HepG2 (cell line): ENCODE measurements around the gene KIF26B. TPM values are rescaled to one million over a fixed set of nuclear protein-coding genes. Genes with fewer than 3 reads are reported as not detected.

Experiments
- ATAC-seq: fragments of 200-7000 bp; cut with Tn5 transposase; 3 replicates; pipeline ENCODE4 v1.9.1; 2020; ENCODE audit warnings: mild to moderate bottlenecking, moderate library complexity
- BruUV-seq: library from RNA; stranded (reverse); fragments of 400-500 nt; replicated peaks from 2 replicates; lab custom pipeline; 2021; lab: Mats Ljungman, UMichigan
- CTCF ChIA-PET: fragments of 300-600 bp; formaldehyde crosslinking; extraction: SDS; loops from one replicate; lab custom pipeline; 2021; ENCODE audit warnings: low total read pairs, inconsistent platforms, low intra/inter-chr PET ratio; lab: Yijun Ruan, JAX
- POLR2A ChIA-PET: fragments of 350-600 bp; sonication (Branson Sonifier 250); formaldehyde crosslinking; loops from one replicate; lab custom pipeline; 2020; ENCODE audit warnings: antibody characterized with exemption, inconsistent platforms; lab: Yijun Ruan, JAX
- DNase-seq: peaks from one replicate; pipeline ENCODE4 v3.0.0-alpha.2; 2015; ENCODE audit warnings: low spot score
- FAIRE-seq: peaks from 3 replicates; lab custom pipeline; 2011; peaks lifted over from hg19 to GRCh38; lab: Jason Lieb, UNC
- H2AFZ ChIP-seq: one replicate; pipeline ENCODE4 v1.6.1; 2011; ENCODE audit warnings: low read length, inconsistent platforms
- H3K27ac ChIP-seq: fragments of 300-600 bp; 3 replicates; pipeline ENCODE4 v1.8.0; 2011; ENCODE audit warnings: mixed run types, mild to moderate bottlenecking, mixed read lengths, low read length, inconsistent platforms; ENCODE audit not compliant: insufficient read depth; ENCODE audit errors: extremely low read length
- H3K27me3 ChIP-seq, 2 experiments: fragments of 200-600 bp in 1 of 2; 2 replicates in 1 of 2; 3 replicates in 1 of 2; pipeline versions ENCODE4 v1.6.0 to v1.8.0; 2011; ENCODE audit warnings: low read length in 2 of 2, mild to moderate bottlenecking in 2 of 2, moderate library complexity in 2 of 2, inconsistent platforms in 1 of 2; ENCODE audit not compliant: insufficient read depth in 2 of 2, control insufficient read depth in 1 of 2
- H3K36me3 ChIP-seq, 2 experiments: fragments of 200-600 bp in 1 of 2; replicated peaks in 1 of 2; 2 replicates in 1 of 2; 3 replicates in 1 of 2; pipeline versions ENCODE4 v1.5.1 to v1.8.0; 2011; ENCODE audit warnings: low read length in 2 of 2, inconsistent platforms in 1 of 2; ENCODE audit not compliant: insufficient read depth in 2 of 2, control insufficient read depth in 1 of 2
- H3K4me1 ChIP-seq: 2 replicates; pipeline ENCODE4 v1.5.1; 2012; ENCODE audit warnings: low read length, inconsistent platforms; ENCODE audit not compliant: insufficient read depth
- H3K4me2 ChIP-seq: 2 replicates; pipeline ENCODE4 v1.6.0; 2011; ENCODE audit warnings: low read depth, low read length, inconsistent platforms
- H3K4me3 ChIP-seq, 3 experiments: fragments of 200-600 bp in 1 of 3; sonication (generic), shearing (Covaris generic) in 1 of 3; replicated peaks in 1 of 3; 2 replicates each; pipeline ENCODE4 v1.5.1; 2011 to 2016; ENCODE audit warnings: low read length in 3 of 3, inconsistent platforms in 2 of 3, low read depth in 2 of 3, mild to moderate bottlenecking in 2 of 3, control low read depth in 1 of 3, mixed read lengths in 1 of 3; ENCODE audit not compliant: insufficient read depth in 1 of 3
- H3K79me2 ChIP-seq: one replicate; pipeline ENCODE4 v1.6.1; 2011; ENCODE audit warnings: low read length, inconsistent platforms; ENCODE audit not compliant: insufficient read depth
- H3K9ac ChIP-seq: 2 replicates; pipeline ENCODE4 v1.6.0; 2011; ENCODE audit warnings: mild to moderate bottlenecking, low read depth, low read length, inconsistent platforms; ENCODE audit not compliant: insufficient read depth
- H3K9me3 ChIP-seq: 2 replicates; pipeline ENCODE4 v1.5.1; 2012; ENCODE audit warnings: mild to moderate bottlenecking, low read length
- H4K20me1 ChIP-seq: 2 replicates; pipeline ENCODE4 v1.6.0; 2011; ENCODE audit warnings: inconsistent platforms, mild to moderate bottlenecking, low read length, moderate library complexity; ENCODE audit not compliant: insufficient read depth
- AHR ChIP-seq: IDR thresholded peaks from 2 replicates; pipeline ENCODE4 v1.6.1; 2018; ENCODE audit warnings: missing genetic modification reagents, missing compliant biosample characterization
- ARNT ChIP-seq: fragments of 450-650 bp; IDR thresholded peaks from 2 replicates; pipeline ENCODE4 v1.6.1; 2017
- ELF1 ChIP-seq: sonication (generic); formaldehyde crosslinking; IDR thresholded peaks from 2 replicates; pipeline ENCODE4 v1.4.0; 2020; ENCODE audit warnings: missing genetic modification reagents
- KLF12 ChIP-seq: sonication (generic); formaldehyde crosslinking; IDR thresholded peaks from 2 replicates; pipeline ENCODE4 v1.4.0; 2020; ENCODE audit warnings: missing genetic modification reagents, borderline replicate concordance
- MIXL1 ChIP-seq: IDR thresholded peaks from 2 replicates; pipeline ENCODE4 v1.6.1; 2016
- PRMT3 ChIP-seq: sonication (generic); formaldehyde crosslinking; IDR thresholded peaks from 2 replicates; pipeline ENCODE4 v1.8.1; 2022; ENCODE audit warnings: low read depth, mild to moderate bottlenecking, moderate library complexity, missing genetic modification reagents, borderline replicate concordance
- SOX6 ChIP-seq, 2 experiments: fragments of 450-650 bp in 1 of 2; sonication (generic) in 1 of 2; formaldehyde crosslinking in 1 of 2; IDR thresholded peaks; 2 replicates each; pipeline versions ENCODE4 v1.4.0 to v1.6.1; 2017 to 2020; ENCODE audit warnings: antibody characterized with exemption in 1 of 2, mild to moderate bottlenecking in 1 of 2, missing genetic modification reagents in 1 of 2
- ZGPAT ChIP-seq: IDR thresholded peaks from 2 replicates; pipeline ENCODE4 v1.6.1; 2016; ENCODE audit warnings: mild to moderate bottlenecking
- ZSCAN21 ChIP-seq: sonication (generic); formaldehyde crosslinking; IDR thresholded peaks from 2 replicates; pipeline ENCODE4 v1.8.0; 2022; ENCODE audit warnings: mild to moderate bottlenecking, missing genetic modification reagents, moderate library complexity, borderline replicate concordance
- WGBS: methylation state at CpG from one replicate; pipeline ENCODE4 v1.1.6; 2017; ENCODE audit warnings: low lambda C conversion rate; 5-methylcytosine and 5-hydroxymethylcytosine counted together
- in situ Hi-C: cut with HindIII; loops from 2 replicates; pipeline ENCODE4 v1.10.0; 2017; ENCODE audit warnings: low pct_unique_long_range_greater_than_20kb; ENCODE audit not compliant: extremely low pct_ligation_motif_present
- intact Hi-C: fragments of 100-400 bp; cut with micrococcal nuclease; formaldehyde crosslinking; loops from one replicate; pipeline ENCODE4 v1.10.0; 2022; ENCODE audit not compliant: unreplicated experiment
- polyA plus RNA-seq, 8 experiments: library from polyadenylated mRNA; depleted of rRNA in 3 of 8; stranded (reverse) in 7 of 8; unstranded in 1 of 8; fragments of >200 nt; fragmentation: Illumina TruSeq in 4 of 8; extraction: Trizol in 4 of 8; gene quantifications; 2 replicates each; pipeline versions ENCODE4 v1.2.1 to v1.2.3, GENCODE V29; 2011 to 2016; ENCODE audit warnings: low read depth in 4 of 8, missing spikeins in 1 of 8, mixed read lengths in 1 of 8; ENCODE audit not compliant: insufficient read depth in 1 of 8
- total RNA-seq, 5 experiments: library from RNA; depleted of rRNA; stranded (reverse); fragments of >200 nt; fragmentation: Illumina TruSeq; extraction: Trizol; gene quantifications; 2 replicates each; pipeline ENCODE4 v1.2.3, GENCODE V29; 2016; ENCODE audit warnings: low read depth in 1 of 5
- TF ChIP-seq, protein P1 (sequence below): sonication (generic); formaldehyde crosslinking; IDR thresholded peaks from 2 replicates; pipeline ENCODE4 v1.4.0; 2020; ENCODE audit warnings: mild to moderate bottlenecking, missing genetic modification reagents
- TF ChIP-seq, protein P2 (sequence below): sonication (generic); formaldehyde crosslinking; IDR thresholded peaks from 2 replicates; pipeline ENCODE4 v1.9.0; 2021; ENCODE audit warnings: missing genetic modification reagents, borderline replicate concordance

KIF26B gene
- total and polyA plus RNA-seq, 2 of the 13 experiments (the other 11 are each of a cell fraction or from before 2014, with no cell fraction given), result 0.08 to 0.09 TPM

DNA sequence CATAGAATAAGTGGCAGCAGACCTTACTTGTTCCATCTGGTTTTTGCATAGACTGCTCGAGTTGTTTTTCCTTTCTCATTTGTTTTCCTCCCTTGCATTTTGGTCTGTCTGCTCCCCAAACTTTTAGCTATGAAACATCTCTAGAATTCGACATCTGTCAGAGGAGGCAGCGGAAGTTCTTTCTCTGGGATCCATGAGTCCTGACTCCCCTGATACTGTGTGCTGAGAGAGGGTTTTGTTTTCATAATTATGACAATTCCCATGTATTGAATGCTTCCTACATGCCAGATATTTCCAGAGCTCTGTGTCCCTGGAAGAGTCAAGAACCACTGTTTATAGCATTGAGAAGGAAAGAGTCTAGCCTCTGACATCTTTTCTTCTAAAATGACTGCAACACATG is 172.6 kb downstream of the KIF26B start:
- WGBS, result 36% methylated on average over 3 of the region's 3 CpGs
- no peak for FAIRE-seq
- no peak for TF ChIP-seq ZGPAT (CRISPR knock-in tag)
- no peak for TF ChIP-seq ARNT
- TF ChIP-seq, protein P1, sequence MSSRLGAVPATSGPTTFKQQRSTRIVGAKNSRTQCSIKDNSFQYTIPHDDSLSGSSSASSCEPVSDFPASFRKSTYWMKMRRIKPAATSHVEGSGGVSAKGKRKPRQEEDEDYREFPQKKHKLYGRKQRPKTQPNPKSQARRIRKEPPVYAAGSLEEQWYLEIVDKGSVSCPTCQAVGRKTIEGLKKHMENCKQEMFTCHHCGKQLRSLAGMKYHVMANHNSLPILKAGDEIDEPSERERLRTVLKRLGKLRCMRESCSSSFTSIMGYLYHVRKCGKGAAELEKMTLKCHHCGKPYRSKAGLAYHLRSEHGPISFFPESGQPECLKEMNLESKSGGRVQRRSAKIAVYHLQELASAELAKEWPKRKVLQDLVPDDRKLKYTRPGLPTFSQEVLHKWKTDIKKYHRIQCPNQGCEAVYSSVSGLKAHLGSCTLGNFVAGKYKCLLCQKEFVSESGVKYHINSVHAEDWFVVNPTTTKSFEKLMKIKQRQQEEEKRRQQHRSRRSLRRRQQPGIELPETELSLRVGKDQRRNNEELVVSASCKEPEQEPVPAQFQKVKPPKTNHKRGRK (CRISPR knock-in tag), result no peak

DNA sequence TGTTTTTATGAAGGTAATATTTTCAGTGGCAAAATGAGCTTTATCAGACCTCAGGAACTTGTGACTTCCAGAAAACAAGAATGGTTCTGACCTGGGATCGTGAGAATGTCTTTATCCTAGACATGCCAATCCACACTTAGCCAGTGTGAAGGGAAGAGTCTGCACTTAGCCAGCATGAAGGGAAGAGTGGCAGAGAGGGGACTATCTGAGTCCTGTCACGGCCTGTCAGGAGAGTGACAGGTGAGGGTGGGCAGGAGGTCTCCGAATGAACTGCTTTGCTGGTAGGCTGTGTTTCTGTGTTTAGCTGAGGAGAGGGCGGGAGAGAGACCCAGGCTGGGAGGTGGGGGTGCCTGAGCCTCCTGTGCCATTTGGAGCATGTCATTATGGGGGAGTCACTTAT is 173.1 kb downstream of the KIF26B start:
- FAIRE-seq (no peak), ATAC-seq (no peak), DNase-seq (no peak)
- Histone ChIP-seq H3K9me3 (no peaks in the 10 kb centered on the region), H3K4me2 (no peak overlapping the region), H3K79me2 (no peaks in the 10 kb centered on the region), H3K27me3 (peaks cover 0 to 4% of the 10 kb centered on the region in 2 experiments; a peak in 1 of 5 replicates), H3K27ac (no peak overlapping the region), H3K9ac (no peak overlapping the region), H2AFZ (no peak overlapping the region), H3K36me3 (no peaks in the 10 kb centered on the region), H3K4me3 (no peak overlapping the region), H3K4me1 (no peaks in the 10 kb centered on the region), H4K20me1 (no peaks in the 10 kb centered on the region)
- BruUV-seq, result no TSS peak
- intact Hi-C loops, result no loop called here
- in situ Hi-C loops, result no loop called here
- 27% methylated on average over 4 of the region's 4 CpGs for WGBS
- POLR2A ChIA-PET, result no interaction called here
- CTCF ChIA-PET, result no interaction called here
- TF ChIP-seq MIXL1 (CRISPR knock-in tag), result no peak
- no peak for TF ChIP-seq PRMT3
- TF ChIP-seq AHR (CRISPR knock-in tag), result no peak
- no peak for TF ChIP-seq ELF1
- no peak for TF ChIP-seq SOX6 (IDR thresholded peaks at IDR 0.05)
- no peak for TF ChIP-seq SOX6 (CRISPR knock-in tag; IDR thresholded peaks at IDR 0.05)
- TF ChIP-seq KLF12 (CRISPR knock-in tag), result no peak
- no peak for TF ChIP-seq ZSCAN21 (CRISPR knock-in tag)
- TF ChIP-seq, protein P2, sequence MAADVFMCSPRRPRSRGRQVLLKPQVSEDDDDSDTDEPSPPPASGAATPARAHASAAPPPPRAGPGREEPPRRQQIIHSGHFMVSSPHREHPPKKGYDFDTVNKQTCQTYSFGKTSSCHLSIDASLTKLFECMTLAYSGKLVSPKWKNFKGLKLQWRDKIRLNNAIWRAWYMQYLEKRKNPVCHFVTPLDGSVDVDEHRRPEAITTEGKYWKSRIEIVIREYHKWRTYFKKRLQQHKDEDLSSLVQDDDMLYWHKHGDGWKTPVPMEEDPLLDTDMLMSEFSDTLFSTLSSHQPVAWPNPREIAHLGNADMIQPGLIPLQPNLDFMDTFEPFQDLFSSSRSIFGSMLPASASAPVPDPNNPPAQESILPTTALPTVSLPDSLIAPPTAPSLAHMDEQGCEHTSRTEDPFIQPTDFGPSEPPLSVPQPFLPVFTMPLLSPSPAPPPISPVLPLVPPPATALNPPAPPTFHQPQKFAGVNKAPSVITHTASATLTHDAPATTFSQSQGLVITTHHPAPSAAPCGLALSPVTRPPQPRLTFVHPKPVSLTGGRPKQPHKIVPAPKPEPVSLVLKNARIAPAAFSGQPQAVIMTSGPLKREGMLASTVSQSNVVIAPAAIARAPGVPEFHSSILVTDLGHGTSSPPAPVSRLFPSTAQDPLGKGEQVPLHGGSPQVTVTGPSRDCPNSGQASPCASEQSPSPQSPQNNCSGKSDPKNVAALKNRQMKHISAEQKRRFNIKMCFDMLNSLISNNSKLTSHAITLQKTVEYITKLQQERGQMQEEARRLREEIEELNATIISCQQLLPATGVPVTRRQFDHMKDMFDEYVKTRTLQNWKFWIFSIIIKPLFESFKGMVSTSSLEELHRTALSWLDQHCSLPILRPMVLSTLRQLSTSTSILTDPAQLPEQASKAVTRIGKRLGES (CRISPR knock-in tag), result no peak

More for the DNA sequence above, 172.6 kb downstream of the KIF26B start:
- Histone ChIP-seq H3K4me3 (no peak overlapping the region), H3K36me3 (no peaks in the 10 kb centered on the region), H3K4me2 (no peak overlapping the region), H3K79me2 (no peaks in the 10 kb centered on the region), H4K20me1 (no peaks in the 10 kb centered on the region), H3K27me3 (peaks cover 0 to 4% of the 10 kb centered on the region in 2 experiments; a peak in 1 of 5 replicates), H2AFZ (no peak overlapping the region), H3K9ac (no peak overlapping the region), H3K9me3 (no peaks in the 10 kb centered on the region), H3K4me1 (no peaks in the 10 kb centered on the region), H3K27ac (no peak overlapping the region)
- no peak for DNase-seq
- CTCF ChIA-PET, result no interaction called here
- BruUV-seq, result no TSS peak
- in situ Hi-C loops (no loop called here), intact Hi-C loops (no loop called here)
- ATAC-seq, result no peak
- POLR2A ChIA-PET, result no interaction called here
